Small intestine (tissue), 7 donors: Measurements from ENCODE around the gene HS6ST1. TPM values are rescaled to one million over a fixed set of nuclear protein-coding genes. Genes with fewer than 3 reads are reported as not detected.
"Not testable (repeated sequence)": the region's sequence is repeated elsewhere in the genome, so short reads cannot be mapped to it uniquely, and the experiment has no call there.

ENCODE experiments used
- DNase-seq, 2 donors: peaks; one replicate each; pipeline versions ENCODE4 v3.0.0 to v3.0.0-alpha.2; 2013
- FAIRE-seq: peaks from 2 replicates; lab custom pipeline; 2012; peaks lifted over from hg19 to GRCh38; lab: Jason Lieb, UNC
- H3K27ac ChIP-seq, 3 donors: one replicate each; pipeline ENCODE4 v1.5.1; 2013; ENCODE audit warnings: low read length in 2 of 3, mild to moderate bottlenecking in 2 of 3, control low read depth in 1 of 3, inconsistent platforms in 1 of 3, low read depth in 1 of 3, moderate library complexity in 1 of 3
- H3K27me3 ChIP-seq, 3 donors: one replicate each; pipeline ENCODE4 v1.6.1; 2013; ENCODE audit warnings: low read length in 3 of 3, inconsistent platforms in 1 of 3; ENCODE audit not compliant: control insufficient read depth in 3 of 3, insufficient read depth in 3 of 3
- H3K36me3 ChIP-seq, 3 donors: one replicate each; pipeline ENCODE4 v1.6.1; 2013; ENCODE audit warnings: low read length in 3 of 3, inconsistent platforms in 1 of 3, low read depth in 1 of 3, mild to moderate bottlenecking in 1 of 3, moderate library complexity in 1 of 3; ENCODE audit not compliant: control insufficient read depth in 3 of 3, insufficient read depth in 2 of 3
- H3K4me1 ChIP-seq, 3 donors: one replicate each; pipeline ENCODE4 v1.6.1; 2013; ENCODE audit warnings: low read length in 2 of 3, inconsistent platforms in 1 of 3, low read depth in 1 of 3, mild to moderate bottlenecking in 1 of 3, moderate library complexity in 1 of 3; ENCODE audit not compliant: control insufficient read depth in 3 of 3, insufficient read depth in 2 of 3
- H3K4me3 ChIP-seq, 3 donors: one replicate each; pipeline ENCODE4 v1.5.1; 2013; ENCODE audit warnings: low read length in 3 of 3, control low read depth in 1 of 3, inconsistent platforms in 1 of 3, low read depth in 1 of 3, mild to moderate bottlenecking in 1 of 3, moderate library complexity in 1 of 3
- H3K9me3 ChIP-seq, 2 donors: one replicate each; pipeline ENCODE4 v1.6.1; 2013; ENCODE audit warnings: low read depth in 1 of 2, low read length in 1 of 2; ENCODE audit not compliant: control insufficient read depth in 2 of 2, insufficient read depth in 1 of 2
- WGBS, 3 donors: extraction: QIAGEN DNeasy Blood & Tissue Kit; methylation state at CpG; one replicate each; pipeline ENCODE4 v1.1.7; 2013; 5-methylcytosine and 5-hydroxymethylcytosine counted together
- polyA plus RNA-seq, 4 donors: library from polyadenylated mRNA; stranded (reverse) in 3 of 4; unstranded in 1 of 4; fragments of 200-250 nt in 3 of 4; fragments of 120-200 nt in 1 of 4; gene quantifications; one replicate each; pipeline versions ENCODE4 v1.2.1 to v1.2.3, GENCODE V29; 2013
- donor health status: healthy with polysubstance abuse.
- donor health status: control.
- donor health status: control.
- donor health status: Bipolar disorder and iron deficiency.
- donor health status: healthy.

Gene HS6ST1
- polyA plus RNA-seq, 4 donors, result 4.0 to 20.7 (median 12.5) TPM

GRCh38 chr2:128259585-128259984 lies 59.1 kb downstream of the HS6ST1 start:
- H3K9me3 ChIP-seq, result peaks cover 0 to 4% of the 10 kb centered on the region in 2 donors

GRCh38 chr2:128258218-128258617 lies 60.5 kb downstream of the HS6ST1 start:
- WGBS, 3 donors, result 74 to 90% (median 83%) methylated on average over 6 of the region's 6 CpGs

More at GRCh38 chr2:128259585-128259984, 59.1 kb downstream of the HS6ST1 start:
- peaks cover 0 to 2% (median 0%) of the 10 kb centered on the region in 3 donors for H3K4me1 ChIP-seq
- H3K27ac ChIP-seq, result no peak overlapping the region
- H3K27me3 ChIP-seq, result no peaks in the 10 kb centered on the region
- DNase-seq, result no peak
- peaks cover 0 to 2% (median 0%) of the 10 kb centered on the region in 3 donors for H3K36me3 ChIP-seq
- 90 to 98% (median 92%) methylated on average over 5 of the region's 5 CpGs for WGBS, 3 donors
- H3K4me3 ChIP-seq, result no peak overlapping the region
- no peak for FAIRE-seq

GRCh38 chr2:128252501-128252900 lies 66.2 kb downstream of the HS6ST1 start:
- Histone ChIP-seq H3K27ac (no peak overlapping the region), H3K9me3 (no peaks in the 10 kb centered on the region), H3K27me3 (no peaks in the 10 kb centered on the region), H3K4me1 (no peaks in the 10 kb centered on the region), H3K36me3 (no peaks in the 10 kb centered on the region), H3K4me3 (no peak overlapping the region)
- 93 to 97% (median 95%) methylated on average over 6 of the region's 6 CpGs for WGBS, 3 donors
- no peak for FAIRE-seq
- no peak for DNase-seq

More at GRCh38 chr2:128258218-128258617, 60.5 kb downstream of the HS6ST1 start:
- H3K27ac ChIP-seq, result no peak overlapping the region
- H3K4me3 ChIP-seq, result no peak overlapping the region
- DNase-seq (no peak), FAIRE-seq (no peak)
- no peaks in the 10 kb centered on the region for H3K36me3 ChIP-seq
- no peaks in the 10 kb centered on the region for H3K27me3 ChIP-seq
- peaks cover 0 to 2% (median 0%) of the 10 kb centered on the region in 3 donors for H3K4me1 ChIP-seq
- H3K9me3 ChIP-seq, result peaks cover 0 to 4% of the 10 kb centered on the region in 2 donors

- 74 to 88% (median 78%) methylated on average over 6 of the region's 6 CpGs for WGBS, 3 donors
Measured at GRCh38 chr2:128252086-128252485, 66.6 kb downstream of the HS6ST1 start.

GRCh38 chr2:128250229-128251025 lies 68.2 kb downstream of the HS6ST1 start:
- Histone ChIP-seq H3K9me3 (no peaks in the 10 kb centered on the region), H3K27me3 (no peaks in the 10 kb centered on the region), H3K36me3 (no peaks in the 10 kb centered on the region), H3K4me1 (no peaks in the 10 kb centered on the region), H3K4me3 (no peak overlapping the region), H3K27ac (no peak overlapping the region)
- 84 to 91% (median 90%) methylated on average over 8 of the region's 8 CpGs for WGBS, 3 donors
- no peak for DNase-seq
- no peak for FAIRE-seq

More at GRCh38 chr2:128252086-128252485, 66.6 kb downstream of the HS6ST1 start:
- not testable (repeated sequence) for H3K27me3 ChIP-seq, H3K4me1 ChIP-seq, H3K9me3 ChIP-seq, H3K36me3 ChIP-seq, H3K27ac ChIP-seq, DNase-seq, FAIRE-seq, H3K4me3 ChIP-seq

GRCh38 chr2:128249555-128249954 lies 69.1 kb downstream of the HS6ST1 start:
- H3K4me1 ChIP-seq, result no peaks in the 10 kb centered on the region
- no peak for DNase-seq
- no peak overlapping the region for H3K27ac ChIP-seq
- WGBS, 3 donors, result 93 to 100% (median 93%) methylated on average over 2 of the region's 2 CpGs
- no peaks in the 10 kb centered on the region for H3K36me3 ChIP-seq
- H3K27me3 ChIP-seq, result no peaks in the 10 kb centered on the region
- no peak overlapping the region for H3K4me3 ChIP-seq
- no peak for FAIRE-seq
- no peaks in the 10 kb centered on the region for H3K9me3 ChIP-seq

- Histone ChIP-seq H3K4me1 (no peaks in the 10 kb centered on the region), H3K9me3 (no peaks in the 10 kb centered on the region), H3K27me3 (no peaks in the 10 kb centered on the region), H3K27ac (no peak overlapping the region), H3K4me3 (no peak overlapping the region), H3K36me3 (no peaks in the 10 kb centered on the region)
- no peak for FAIRE-seq
- DNase-seq, result no peak
Measured at GRCh38 chr2:128245813-128246212, 72.9 kb downstream of the HS6ST1 start.

GRCh38 chr2:128241896-128242295 lies 76.8 kb downstream of the HS6ST1 start:
- no peak for FAIRE-seq
- no peak for DNase-seq
- H3K27me3 ChIP-seq, result no peaks in the 10 kb centered on the region
- no peaks in the 10 kb centered on the region for H3K4me1 ChIP-seq
- no peaks in the 10 kb centered on the region for H3K9me3 ChIP-seq
- 77 to 88% (median 81%) methylated on average over 3 of the region's 3 CpGs for WGBS, 3 donors
- H3K4me3 ChIP-seq, result no peak overlapping the region
- no peak overlapping the region for H3K27ac ChIP-seq
- no peaks in the 10 kb centered on the region for H3K36me3 ChIP-seq
